Peyer's patch (tissue), 4 donors: ENCODE data around the gene ETDC. TPM values are rescaled to one million over a fixed set of nuclear protein-coding genes. Genes with fewer than 3 reads are reported as not detected.
"Not testable (repeated sequence)": the region's sequence is repeated elsewhere in the genome, so short reads cannot be mapped to it uniquely, and the experiment has no call there.

Source experiments
- DNase-seq, 3 donors: peaks; one replicate each; pipeline ENCODE4 v3.0.0-alpha.2; 2017 to 2019
- H3K27ac ChIP-seq, 4 donors: fragments of 200-600 bp; sonication (generic); one replicate each; pipeline ENCODE4 v1.5.1; 2016 to 2019
- H3K27me3 ChIP-seq, 2 donors: fragments of 200-600 bp; sonication (generic); one replicate each; pipeline ENCODE4 v1.5.1; 2019
- H3K36me3 ChIP-seq, 3 donors: fragments of 200-600 bp; sonication (generic); one replicate each; pipeline ENCODE4 v1.5.1; 2016 to 2019
- H3K4me1 ChIP-seq, 4 donors: fragments of 200-600 bp; sonication (generic); one replicate each; pipeline ENCODE4 v1.5.1; 2016 to 2019
- H3K4me3 ChIP-seq, 4 donors: fragments of 200-600 bp; sonication (generic); 1 replicate in 3 of 4; 2 replicates in 1 of 4; pipeline ENCODE4 v1.5.1; 2016 to 2019; ENCODE audit warnings: mild to moderate bottlenecking in 1 of 4
- H3K9me3 ChIP-seq, 4 donors: fragments of 200-600 bp; sonication (generic); one replicate each; pipeline ENCODE4 v1.5.1; 2016 to 2019; ENCODE audit warnings: mild to moderate bottlenecking in 1 of 4
- CTCF ChIP-seq, 6 experiments: fragments of 450-650 bp in 4 of 6; fragments of 200-600 bp in 2 of 6; sonication (generic) in 1 of 6; IDR thresholded peaks; one replicate each; pipeline ENCODE4 v1.5.1; 2017 to 2019; ENCODE audit warnings: antibody characterized with exemption in 6 of 6, mild to moderate bottlenecking in 3 of 6, moderate library complexity in 1 of 6
- POLR2A ChIP-seq, 2 donors: fragments of 450-650 bp; IDR thresholded peaks; one replicate each; pipeline ENCODE4 v1.5.1; 2017; ENCODE audit warnings: antibody characterized with exemption in 2 of 2, mild to moderate bottlenecking in 2 of 2, moderate library complexity in 2 of 2
- total RNA-seq, 4 donors: library from RNA; depleted of rRNA; stranded (reverse); fragments of >200 nt; gene quantifications; one replicate each; pipeline ENCODE4 v1.1.0, GENCODE V29; 2016

The ETDC gene
- not detected for total RNA-seq

- Histone ChIP-seq H3K27ac (no peak within 1 kb of the TSS), H3K9me3 (no peaks in the 10 kb centered on the region), H3K27me3 (no peaks in the 10 kb centered on the region), H3K36me3 (no peaks in the 10 kb centered on the region), H3K4me1 (no peaks in the 10 kb centered on the region), H3K4me3 (no peak within 1 kb of the TSS)
- TF ChIP-seq POLR2A (IDR thresholded peaks at IDR 0.05) (no peak), CTCF (IDR thresholded peaks at IDR 0.05) (no peak)
- no peak for DNase-seq
Observed at GRCh38 chrX:135309430-135309923, at the start of gene ETDC. Gene ETDC (plus strand): TSS chrX:135309480. CDS start chrX:135309480, 0 bp downstream.

- not testable (repeated sequence) for H3K27me3 ChIP-seq, DNase-seq, H3K27ac ChIP-seq, H3K4me1 ChIP-seq, H3K9me3 ChIP-seq, H3K36me3 ChIP-seq, H3K4me3 ChIP-seq
Observed at GRCh38 chrX:135260976-135261375, 48.3 kb upstream of the ETDC start.

- not testable (repeated sequence) for H3K27ac ChIP-seq, H3K36me3 ChIP-seq, H3K4me1 ChIP-seq, H3K27me3 ChIP-seq, DNase-seq, H3K9me3 ChIP-seq, H3K4me3 ChIP-seq
Observed at GRCh38 chrX:135263376-135263775, 45.9 kb upstream of the ETDC start.

GRCh38 chrX:135264206-135264605, 45.1 kb upstream of the ETDC start:
- Histone ChIP-seq H3K27ac (no peak overlapping the region), H3K4me1 (no peaks in the 10 kb centered on the region), H3K27me3 (no peaks in the 10 kb centered on the region), H3K36me3 (no peaks in the 10 kb centered on the region), H3K4me3 (no peak overlapping the region), H3K9me3 (no peaks in the 10 kb centered on the region)
- TF ChIP-seq POLR2A (IDR thresholded peaks at IDR 0.05) (no peak), CTCF (IDR thresholded peaks at IDR 0.05) (no peak)
- DNase-seq, result no peak

- no peak for DNase-seq
- no peaks in the 10 kb centered on the region for H3K36me3 ChIP-seq
- TF ChIP-seq CTCF (IDR thresholded peaks at IDR 0.05) (no peak), POLR2A (IDR thresholded peaks at IDR 0.05) (no peak)
- no peaks in the 10 kb centered on the region for H3K27me3 ChIP-seq
- no peaks in the 10 kb centered on the region for H3K9me3 ChIP-seq
- H3K4me3 ChIP-seq, result no peak overlapping the region
- no peaks in the 10 kb centered on the region for H3K4me1 ChIP-seq
- no peak overlapping the region for H3K27ac ChIP-seq
Observed at GRCh38 chrX:135273162-135273561, 36.1 kb upstream of the ETDC start.

- Histone ChIP-seq H3K36me3 (no peaks in the 10 kb centered on the region), H3K27ac (no peak overlapping the region), H3K27me3 (no peaks in the 10 kb centered on the region), H3K4me3 (no peak overlapping the region), H3K9me3 (no peaks in the 10 kb centered on the region), H3K4me1 (no peaks in the 10 kb centered on the region)
- no peak for DNase-seq
- no peak for TF ChIP-seq CTCF (IDR thresholded peaks at IDR 0.05)
- no peak for TF ChIP-seq POLR2A (IDR thresholded peaks at IDR 0.05)
Observed at GRCh38 chrX:135275973-135276372, 33.3 kb upstream of the ETDC start.

GRCh38 chrX:135287266-135287823, 21.9 kb upstream of the ETDC start:
- Histone ChIP-seq H3K4me3 (no peak overlapping the region), H3K36me3 (peaks cover 0 to 4% (median 0%) of the 10 kb centered on the region in 3 donors), H3K4me1 (no peaks in the 10 kb centered on the region), H3K9me3 (peaks cover 0 to 25% (median 16%) of the 10 kb centered on the region in 4 donors), H3K27me3 (no peaks in the 10 kb centered on the region), H3K27ac (no peak overlapping the region)
- no peak for DNase-seq
- no peak for TF ChIP-seq CTCF (IDR thresholded peaks at IDR 0.05)
- no peak for TF ChIP-seq POLR2A (IDR thresholded peaks at IDR 0.05)
